ENCODE measurements around the gene MTMR10.

- TF ChIP-seq CTCF (conservative IDR thresholded peaks at IDR 0.05): no peak
- no peak for TF ChIP-seq ZFX (IDR thresholded peaks at IDR 0.05)
Measured at GRCh38 chr15:30917013-30917412, 74.4 kb downstream of the MTMR10 start.
